WI38 (cell line): ENCODE results near the gene KCTD20.
"Not testable (repeated sequence)": the region's sequence is repeated elsewhere in the genome, so short reads cannot be mapped to it uniquely, and the experiment has no call there.

ENCODE experiments used
- H3K4me3 ChIP-seq: 2 replicates; pipeline ENCODE4 v1.5.1; 2011; ENCODE audit warnings: low read depth, mild to moderate bottlenecking, control low read depth, low read length
- CTCF ChIP-seq: IDR thresholded peaks from 2 replicates; pipeline ENCODE4 v1.5.1; 2012; ENCODE audit warnings: low read depth, mild to moderate bottlenecking, control low read depth, low read length

Gene KCTD20

GRCh38 chr6:36444470-36444869, 1.7 kb downstream of the KCTD20 start:
- TF ChIP-seq CTCF: no peak
- peak overlapping the region; percentile 97 for H3K4me3 ChIP-seq

- no peak overlapping the region for H3K4me3 ChIP-seq
- TF ChIP-seq CTCF: no peak
Observed at GRCh38 chr6:36445621-36446020, 2.8 kb downstream of the KCTD20 start.

- not testable (repeated sequence) for H3K4me3 ChIP-seq
Observed at GRCh38 chr6:36449173-36449572, 6.4 kb downstream of the KCTD20 start.

GRCh38 chr6:36452897-36453296, 10.1 kb downstream of the KCTD20 start:
- not testable (repeated sequence) for H3K4me3 ChIP-seq

- H3K4me3 ChIP-seq: no peak overlapping the region
- TF ChIP-seq CTCF: no peak
Observed at GRCh38 chr6:36455486-36456027, 12.8 kb downstream of the KCTD20 start.

- no peak for TF ChIP-seq CTCF
Observed at GRCh38 chr6:36459501-36459900, 16.7 kb downstream of the KCTD20 start.

GRCh38 chr6:36460916-36461315, 18.1 kb downstream of the KCTD20 start:
- no peak for TF ChIP-seq CTCF
- H3K4me3 ChIP-seq: no peak overlapping the region

More at GRCh38 chr6:36459501-36459900, 16.7 kb downstream of the KCTD20 start:
- no peak overlapping the region for H3K4me3 ChIP-seq

- H3K4me3 ChIP-seq: no peak overlapping the region
- TF ChIP-seq CTCF: no peak
Observed at GRCh38 chr6:36461646-36462045, 18.8 kb downstream of the KCTD20 start.
